GM19467 (cell line): ENCODE data around the gene STH.
"Not testable (repeated sequence)": the region's sequence is repeated elsewhere in the genome, so short reads cannot be mapped to it uniquely, and the experiment has no call there.

Experiments used
- ATAC-seq: cut with Tn5 transposase; IDR thresholded peaks from one replicate; pipeline ENCODE4 v1.9.1; 2021; ENCODE audit warnings: mild to moderate bottlenecking, moderate library complexity; ENCODE audit not compliant: unreplicated experiment

The STH gene

DNA sequence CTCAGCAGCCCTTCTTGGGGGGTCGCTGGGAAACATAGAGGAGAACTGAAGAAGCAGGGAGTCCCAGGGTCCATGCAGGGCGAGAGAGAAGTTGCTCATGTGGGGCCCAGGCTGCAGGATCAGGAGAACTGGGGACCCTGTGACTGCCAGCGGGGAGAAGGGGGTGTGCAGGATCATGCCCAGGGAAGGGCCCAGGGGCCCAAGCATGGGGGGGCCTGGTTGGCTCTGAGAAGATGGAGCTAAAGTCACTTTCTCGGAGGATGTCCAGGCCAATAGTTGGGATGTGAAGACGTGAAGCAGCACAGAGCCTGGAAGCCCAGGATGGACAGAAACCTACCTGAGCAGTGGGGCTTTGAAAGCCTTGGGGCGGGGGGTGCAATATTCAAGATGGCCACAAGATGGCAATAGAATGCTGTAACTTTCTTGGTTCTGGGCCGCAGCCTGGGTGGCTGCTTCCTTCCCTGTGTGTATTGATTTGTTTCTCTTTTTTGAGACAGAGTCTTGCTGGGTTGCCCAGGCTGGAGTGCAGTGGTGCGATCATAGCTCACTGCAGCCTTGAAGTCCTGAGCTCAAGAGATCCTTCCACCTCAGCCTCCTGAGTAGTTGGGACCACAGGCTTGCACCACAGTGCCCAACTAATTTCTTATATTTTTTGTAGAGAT, 3.4 kb downstream of the STH start:
- ATAC-seq: no peak

DNA sequence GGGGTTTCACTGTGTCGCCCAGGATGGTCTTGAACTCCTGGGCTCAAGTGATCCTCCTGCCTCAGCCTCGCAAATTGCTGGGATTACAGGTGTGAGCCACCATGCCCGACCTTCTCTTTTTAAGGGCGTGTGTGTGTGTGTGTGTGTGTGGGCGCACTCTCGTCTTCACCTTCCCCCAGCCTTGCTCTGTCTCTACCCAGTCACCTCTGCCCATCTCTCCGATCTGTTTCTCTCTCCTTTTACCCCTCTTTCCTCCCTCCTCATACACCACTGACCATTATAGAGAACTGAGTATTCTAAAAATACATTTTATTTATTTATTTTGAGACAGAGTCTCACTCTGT, 3.9 kb downstream of the STH start:
- no peak for ATAC-seq

DNA sequence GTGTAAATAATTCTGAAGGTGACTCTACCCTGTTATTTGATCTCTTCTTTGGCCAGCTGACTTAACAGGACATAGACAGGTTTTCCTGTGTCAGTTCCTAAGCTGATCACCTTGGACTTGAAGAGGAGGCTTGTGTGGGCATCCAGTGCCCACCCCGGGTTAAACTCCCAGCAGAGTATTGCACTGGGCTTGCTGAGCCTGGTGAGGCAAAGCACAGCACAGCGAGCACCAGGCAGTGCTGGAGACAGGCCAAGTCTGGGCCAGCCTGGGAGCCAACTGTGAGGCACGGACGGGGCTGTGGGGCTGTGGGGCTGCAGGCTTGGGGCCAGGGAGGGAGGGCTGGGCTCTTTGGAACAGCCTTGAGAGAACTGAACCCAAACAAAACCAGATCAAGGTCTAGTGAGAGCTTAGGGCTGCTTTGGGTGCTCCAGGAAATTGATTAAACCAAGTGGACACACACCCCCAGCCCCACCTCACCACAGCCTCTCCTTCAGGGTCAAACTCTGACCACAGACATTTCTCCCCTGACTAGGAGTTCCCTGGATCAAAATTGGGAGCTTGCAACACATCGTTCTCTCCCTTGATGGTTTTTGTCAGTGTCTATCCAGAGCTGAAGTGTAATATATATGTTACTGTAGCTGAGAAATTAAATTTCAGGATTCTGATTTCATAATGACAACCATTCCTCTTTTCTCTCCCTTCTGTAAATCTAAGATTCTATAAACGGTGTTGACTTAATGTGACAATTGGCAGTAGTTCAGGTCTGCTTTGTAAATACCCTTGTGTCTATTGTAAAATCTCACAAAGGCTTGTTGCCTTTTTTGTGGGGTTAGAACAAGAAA, 5.1 kb downstream of the STH start:
- no peak for ATAC-seq

DNA sequence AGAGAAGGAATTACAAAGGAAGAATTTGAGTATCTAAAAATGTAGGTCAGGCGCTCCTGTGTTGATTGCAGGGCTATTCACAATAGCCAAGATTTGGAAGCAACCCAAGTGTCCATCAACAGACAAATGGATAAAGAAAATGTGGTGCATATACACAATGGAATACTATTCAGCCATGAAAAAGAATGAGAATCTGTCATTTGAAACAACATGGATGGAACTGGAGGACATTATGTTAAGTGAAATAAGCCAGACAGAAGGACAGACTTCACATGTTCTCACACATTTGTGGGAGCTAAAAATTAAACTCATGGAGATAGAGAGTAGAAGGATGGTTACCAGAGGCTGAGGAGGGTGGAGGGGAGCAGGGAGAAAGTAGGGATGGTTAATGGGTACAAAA, 7.0 kb downstream of the STH start:
- not testable (repeated sequence) for ATAC-seq

DNA sequence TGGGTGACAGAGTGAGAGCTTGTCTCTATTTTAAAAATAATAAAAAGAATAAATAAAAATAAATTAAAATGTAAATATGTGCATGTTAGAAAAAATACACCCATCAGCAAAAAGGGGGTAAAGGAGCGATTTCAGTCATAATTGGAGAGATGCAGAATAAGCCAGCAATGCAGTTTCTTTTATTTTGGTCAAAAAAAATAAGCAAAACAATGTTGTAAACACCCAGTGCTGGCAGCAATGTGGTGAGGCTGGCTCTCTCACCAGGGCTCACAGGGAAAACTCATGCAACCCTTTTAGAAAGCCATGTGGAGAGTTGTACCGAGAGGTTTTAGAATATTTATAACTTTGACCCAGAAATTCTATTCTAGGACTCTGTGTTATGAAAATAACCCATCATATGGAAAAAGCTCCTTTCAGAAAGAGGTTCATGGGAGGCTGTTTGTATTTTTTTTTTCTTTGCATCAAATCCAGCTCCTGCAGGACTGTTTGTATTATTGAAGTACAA, 8.5 kb downstream of the STH start:
- ATAC-seq: no peak

DNA sequence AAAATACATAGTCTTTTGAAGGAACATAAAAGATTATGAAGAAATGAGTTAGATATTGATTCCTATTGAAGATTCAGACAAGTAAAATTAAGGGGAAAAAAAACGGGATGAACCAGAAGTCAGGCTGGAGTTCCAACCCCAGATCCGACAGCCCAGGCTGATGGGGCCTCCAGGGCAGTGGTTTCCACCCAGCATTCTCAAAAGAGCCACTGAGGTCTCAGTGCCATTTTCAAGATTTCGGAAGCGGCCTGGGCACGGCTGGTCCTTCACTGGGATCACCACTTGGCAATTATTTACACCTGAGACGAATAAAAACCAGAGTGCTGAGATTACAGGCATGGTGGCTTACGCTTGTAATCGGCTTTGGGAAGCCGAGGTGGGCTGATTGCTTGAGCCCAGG, 9.5 kb downstream of the STH start:
- no peak for ATAC-seq

DNA sequence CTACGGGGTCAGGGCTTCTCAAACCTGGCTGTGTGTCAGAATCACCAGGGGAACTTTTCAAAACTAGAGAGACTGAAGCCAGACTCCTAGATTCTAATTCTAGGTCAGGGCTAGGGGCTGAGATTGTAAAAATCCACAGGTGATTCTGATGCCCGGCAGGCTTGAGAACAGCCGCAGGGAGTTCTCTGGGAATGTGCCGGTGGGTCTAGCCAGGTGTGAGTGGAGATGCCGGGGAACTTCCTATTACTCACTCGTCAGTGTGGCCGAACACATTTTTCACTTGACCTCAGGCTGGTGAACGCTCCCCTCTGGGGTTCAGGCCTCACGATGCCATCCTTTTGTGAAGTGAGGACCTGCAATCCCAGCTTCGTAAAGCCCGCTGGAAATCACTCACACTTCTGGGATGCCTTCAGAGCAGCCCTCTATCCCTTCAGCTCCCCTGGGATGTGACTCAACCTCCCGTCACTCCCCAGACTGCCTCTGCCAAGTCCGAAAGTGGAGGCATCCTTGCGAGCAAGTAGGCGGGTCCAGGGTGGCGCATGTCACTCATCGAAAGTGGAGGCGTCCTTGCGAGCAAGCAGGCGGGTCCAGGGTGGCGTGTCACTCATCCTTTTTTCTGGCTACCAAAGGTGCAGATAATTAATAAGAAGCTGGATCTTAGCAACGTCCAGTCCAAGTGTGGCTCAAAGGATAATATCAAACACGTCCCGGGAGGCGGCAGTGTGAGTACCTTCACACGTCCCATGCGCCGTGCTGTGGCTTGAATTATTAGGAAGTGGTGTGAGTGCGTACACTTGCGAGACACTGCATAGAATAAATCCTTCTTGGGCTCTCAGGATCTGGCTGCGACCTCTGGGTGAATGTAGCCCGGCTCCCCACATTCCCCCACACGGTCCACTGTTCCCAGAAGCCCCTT, 10.9 kb downstream of the STH start:
- ATAC-seq: no peak

DNA sequence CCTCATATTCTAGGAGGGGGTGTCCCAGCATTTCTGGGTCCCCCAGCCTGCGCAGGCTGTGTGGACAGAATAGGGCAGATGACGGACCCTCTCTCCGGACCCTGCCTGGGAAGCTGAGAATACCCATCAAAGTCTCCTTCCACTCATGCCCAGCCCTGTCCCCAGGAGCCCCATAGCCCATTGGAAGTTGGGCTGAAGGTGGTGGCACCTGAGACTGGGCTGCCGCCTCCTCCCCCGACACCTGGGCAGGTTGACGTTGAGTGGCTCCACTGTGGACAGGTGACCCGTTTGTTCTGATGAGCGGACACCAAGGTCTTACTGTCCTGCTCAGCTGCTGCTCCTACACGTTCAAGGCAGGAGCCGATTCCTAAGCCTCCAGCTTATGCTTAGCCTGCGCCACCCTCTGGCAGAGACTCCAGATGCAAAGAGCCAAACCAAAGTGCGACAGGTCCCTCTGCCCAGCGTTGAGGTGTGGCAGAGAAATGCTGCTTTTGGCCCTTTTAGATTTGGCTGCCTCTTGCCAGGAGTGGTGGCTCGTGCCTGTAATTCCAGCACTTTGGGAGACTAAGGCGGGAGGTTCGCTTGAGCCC, 11.6 kb downstream of the STH start:
- no peak for ATAC-seq

DNA sequence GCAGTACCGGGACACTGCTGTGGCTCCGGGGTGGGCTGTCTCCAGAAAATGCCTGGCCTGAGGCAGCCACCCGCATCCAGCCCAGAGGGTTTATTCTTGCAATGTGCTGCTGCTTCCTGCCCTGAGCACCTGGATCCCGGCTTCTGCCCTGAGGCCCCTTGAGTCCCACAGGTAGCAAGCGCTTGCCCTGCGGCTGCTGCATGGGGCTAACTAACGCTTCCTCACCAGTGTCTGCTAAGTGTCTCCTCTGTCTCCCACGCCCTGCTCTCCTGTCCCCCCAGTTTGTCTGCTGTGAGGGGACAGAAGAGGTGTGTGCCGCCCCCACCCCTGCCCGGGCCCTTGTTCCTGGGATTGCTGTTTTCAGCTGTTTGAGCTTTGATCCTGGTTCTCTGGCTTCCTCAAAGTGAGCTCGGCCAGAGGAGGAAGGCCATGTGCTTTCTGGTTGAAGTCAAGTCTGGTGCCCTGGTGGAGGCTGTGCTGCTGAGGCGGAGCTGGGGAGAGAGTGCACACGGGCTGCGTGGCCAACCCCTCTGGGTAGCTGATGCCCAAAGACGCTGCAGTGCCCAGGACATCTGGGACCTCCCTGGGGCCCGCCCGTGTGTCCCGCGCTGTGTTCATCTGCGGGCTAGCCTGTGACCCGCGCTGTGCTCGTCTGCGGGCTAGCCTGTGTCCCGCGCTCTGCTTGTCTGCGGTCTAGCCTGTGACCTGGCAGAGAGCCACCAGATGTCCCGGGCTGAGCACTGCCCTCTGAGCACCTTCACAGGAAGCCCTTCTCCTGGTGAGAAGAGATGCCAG, 12.9 kb downstream of the STH start:
- ATAC-seq: no peak

DNA sequence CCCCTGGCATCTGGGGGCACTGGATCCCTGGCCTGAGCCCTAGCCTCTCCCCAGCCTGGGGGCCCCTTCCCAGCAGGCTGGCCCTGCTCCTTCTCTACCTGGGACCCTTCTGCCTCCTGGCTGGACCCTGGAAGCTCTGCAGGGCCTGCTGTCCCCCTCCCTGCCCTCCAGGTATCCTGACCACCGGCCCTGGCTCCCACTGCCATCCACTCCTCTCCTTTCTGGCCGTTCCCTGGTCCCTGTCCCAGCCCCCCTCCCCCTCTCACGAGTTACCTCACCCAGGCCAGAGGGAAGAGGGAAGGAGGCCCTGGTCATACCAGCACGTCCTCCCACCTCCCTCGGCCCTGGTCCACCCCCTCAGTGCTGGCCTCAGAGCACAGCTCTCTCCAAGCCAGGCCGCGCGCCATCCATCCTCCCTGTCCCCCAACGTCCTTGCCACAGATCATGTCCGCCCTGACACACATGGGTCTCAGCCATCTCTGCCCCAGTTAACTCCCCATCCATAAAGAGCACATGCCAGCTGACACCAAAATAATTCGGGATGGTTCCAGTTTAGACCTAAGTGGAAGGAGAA, 13.5 kb downstream of the STH start:
- ATAC-seq: no peak

DNA sequence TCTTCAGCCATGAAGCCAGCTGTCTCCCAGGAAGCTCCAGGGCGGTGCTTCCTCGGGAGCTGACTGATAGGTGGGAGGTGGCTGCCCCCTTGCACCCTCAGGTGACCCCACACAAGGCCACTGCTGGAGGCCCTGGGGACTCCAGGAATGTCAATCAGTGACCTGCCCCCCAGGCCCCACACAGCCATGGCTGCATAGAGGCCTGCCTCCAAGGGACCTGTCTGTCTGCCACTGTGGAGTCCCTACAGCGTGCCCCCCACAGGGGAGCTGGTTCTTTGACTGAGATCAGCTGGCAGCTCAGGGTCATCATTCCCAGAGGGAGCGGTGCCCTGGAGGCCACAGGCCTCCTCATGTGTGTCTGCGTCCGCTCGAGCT, 14.1 kb downstream of the STH start:
- ATAC-seq: no peak

DNA sequence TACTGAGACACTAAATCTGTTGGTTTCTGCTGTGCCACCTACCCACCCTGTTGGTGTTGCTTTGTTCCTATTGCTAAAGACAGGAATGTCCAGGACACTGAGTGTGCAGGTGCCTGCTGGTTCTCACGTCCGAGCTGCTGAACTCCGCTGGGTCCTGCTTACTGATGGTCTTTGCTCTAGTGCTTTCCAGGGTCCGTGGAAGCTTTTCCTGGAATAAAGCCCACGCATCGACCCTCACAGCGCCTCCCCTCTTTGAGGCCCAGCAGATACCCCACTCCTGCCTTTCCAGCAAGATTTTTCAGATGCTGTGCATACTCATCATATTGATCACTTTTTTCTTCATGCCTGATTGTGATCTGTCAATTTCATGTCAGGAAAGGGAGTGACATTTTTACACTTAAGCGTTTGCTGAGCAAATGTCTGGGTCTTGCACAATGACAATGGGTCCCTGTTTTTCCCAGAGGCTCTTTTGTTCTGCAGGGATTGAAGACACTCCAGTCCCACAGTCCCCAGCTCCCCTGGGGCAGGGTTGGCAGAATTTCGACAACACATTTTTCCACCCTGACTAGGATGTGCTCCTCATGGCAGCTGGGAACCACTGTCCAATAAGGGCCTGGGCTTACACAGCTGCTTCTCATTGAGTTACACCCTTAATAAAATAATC, 14.6 kb downstream of the STH start:
- no peak for ATAC-seq

DNA sequence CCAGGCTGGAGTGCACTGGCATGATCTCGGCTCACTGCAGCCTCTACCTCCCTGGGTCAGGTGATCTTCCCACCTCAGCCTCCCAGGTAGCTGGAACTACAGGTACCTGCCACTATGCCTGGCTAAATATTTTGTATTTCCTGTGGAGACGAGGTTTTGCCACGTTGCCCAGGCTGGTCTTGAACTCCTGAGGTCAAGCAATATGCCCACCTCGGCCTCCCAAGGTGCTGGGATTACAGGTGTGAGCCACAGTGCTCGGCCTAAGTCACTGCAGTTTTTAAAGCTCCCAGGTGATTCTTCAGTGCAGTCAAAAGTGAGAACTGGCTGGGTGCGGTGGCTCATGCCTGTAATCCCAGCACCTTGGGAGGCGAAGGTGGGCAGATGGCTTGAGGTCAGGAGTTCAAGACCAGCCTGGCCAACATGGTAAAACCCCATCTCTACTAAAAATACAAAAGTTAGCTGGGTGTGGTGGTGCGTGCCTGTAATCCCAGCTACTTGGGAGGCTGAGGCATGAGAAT, 20.4 kb downstream of the STH start:
- ATAC-seq: not testable (repeated sequence)

DNA sequence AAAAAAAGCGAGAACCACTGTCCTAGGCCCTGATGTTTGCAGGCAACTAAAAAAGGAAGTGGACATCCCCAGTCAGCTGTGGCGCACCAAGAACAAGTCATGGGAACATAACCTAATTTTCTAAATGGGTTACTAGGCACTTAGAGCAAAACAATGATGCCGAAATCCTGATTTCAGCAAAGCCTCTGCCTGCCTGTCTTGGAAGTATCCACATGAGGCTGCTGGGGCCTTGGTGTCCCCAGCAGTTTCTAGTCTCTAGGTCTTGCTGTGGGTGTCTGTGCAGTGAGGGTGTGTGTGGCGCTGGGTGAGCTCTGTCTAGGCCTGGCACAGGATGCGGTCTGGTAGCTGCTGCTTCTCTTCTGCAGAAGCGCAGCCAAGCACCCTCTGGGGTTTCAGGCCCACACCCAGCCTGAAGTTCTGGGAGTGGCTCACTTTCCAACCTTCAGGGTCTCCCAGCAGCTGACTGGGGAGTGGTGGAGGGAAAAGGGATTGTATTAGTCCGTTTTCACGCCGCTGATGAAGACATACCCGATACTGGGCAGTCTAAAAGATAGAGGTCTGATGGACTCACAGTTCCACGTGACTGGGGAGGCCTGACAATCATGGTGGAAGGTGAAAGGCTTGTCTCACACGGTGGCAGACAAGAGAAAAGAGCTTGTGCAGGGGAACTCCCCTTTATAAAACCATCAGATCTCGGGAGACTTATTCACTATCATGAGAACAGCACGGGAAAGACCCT, 21.1 kb downstream of the STH start:
- no peak for ATAC-seq

DNA sequence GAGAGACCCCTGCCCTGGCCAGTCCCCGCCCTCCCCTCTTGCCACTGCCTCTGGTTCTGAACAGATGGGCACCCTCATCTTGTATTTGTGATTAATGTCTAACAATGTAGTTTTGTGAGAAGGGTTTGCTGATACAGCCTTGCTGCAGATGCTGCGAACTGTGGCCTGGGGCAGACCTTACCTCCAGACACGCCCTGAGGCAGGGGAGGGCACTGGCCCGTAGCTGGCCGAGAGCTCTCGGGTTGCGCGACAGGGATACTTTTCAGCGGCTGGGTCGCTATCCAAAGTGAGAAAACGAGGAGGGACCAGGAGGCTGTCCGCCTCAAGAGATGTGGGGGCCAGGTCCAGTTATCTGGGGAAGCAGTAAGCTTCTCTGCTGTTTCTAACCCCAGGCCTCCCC, 21.9 kb downstream of the STH start:
- ATAC-seq: no peak

DNA sequence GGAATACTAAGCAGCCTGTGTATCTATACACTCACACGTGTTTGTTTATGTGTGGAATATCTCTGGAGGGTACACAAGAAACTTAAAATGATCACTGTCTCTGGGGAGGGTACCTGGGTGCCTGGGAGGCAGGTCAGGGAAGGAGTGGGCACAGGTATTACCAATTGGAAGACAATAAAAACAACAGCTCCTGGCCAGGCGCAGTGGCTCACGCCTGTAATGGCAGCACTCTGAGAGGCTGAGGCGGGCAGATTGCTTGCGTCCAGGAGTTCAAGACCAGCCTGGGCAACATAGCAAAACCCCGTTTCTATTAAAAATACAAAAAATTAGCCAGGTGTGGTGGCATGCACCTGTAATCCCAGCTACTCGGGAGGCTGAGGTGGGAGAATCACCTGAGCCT, 24.3 kb downstream of the STH start:
- ATAC-seq: not testable (repeated sequence)

DNA sequence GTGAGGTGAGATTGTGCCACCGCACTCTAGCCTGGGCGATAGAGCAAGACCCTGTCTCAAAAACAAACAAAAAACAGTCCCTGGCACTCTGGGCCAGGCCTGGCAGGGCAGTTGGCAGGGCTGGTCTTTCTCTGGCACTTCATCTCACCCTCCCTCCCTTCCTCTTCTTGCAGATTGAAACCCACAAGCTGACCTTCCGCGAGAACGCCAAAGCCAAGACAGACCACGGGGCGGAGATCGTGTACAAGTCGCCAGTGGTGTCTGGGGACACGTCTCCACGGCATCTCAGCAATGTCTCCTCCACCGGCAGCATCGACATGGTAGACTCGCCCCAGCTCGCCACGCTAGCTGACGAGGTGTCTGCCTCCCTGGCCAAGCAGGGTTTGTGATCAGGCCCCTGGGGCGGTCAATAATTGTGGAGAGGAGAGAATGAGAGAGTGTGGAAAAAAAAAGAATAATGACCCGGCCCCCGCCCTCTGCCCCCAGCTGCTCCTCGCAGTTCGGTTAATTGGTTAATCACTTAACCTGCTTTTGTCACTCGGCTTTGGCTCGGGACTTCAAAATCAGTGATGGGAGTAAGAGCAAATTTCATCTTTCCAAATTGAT, 24.8 kb downstream of the STH start:
- ATAC-seq: no peak

DNA sequence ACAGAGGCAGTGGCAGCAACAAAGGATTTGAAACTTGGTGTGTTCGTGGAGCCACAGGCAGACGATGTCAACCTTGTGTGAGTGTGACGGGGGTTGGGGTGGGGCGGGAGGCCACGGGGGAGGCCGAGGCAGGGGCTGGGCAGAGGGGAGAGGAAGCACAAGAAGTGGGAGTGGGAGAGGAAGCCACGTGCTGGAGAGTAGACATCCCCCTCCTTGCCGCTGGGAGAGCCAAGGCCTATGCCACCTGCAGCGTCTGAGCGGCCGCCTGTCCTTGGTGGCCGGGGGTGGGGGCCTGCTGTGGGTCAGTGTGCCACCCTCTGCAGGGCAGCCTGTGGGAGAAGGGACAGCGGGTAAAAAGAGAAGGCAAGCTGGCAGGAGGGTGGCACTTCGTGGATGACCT, 25.5 kb downstream of the STH start:
- ATAC-seq: no peak
